ENCODE results near the gene CES1. TPM values are rescaled to one million over a fixed set of nuclear protein-coding genes. Genes with fewer than 3 reads are reported as not detected.

CES1 gene
- total RNA-seq (2022; extraction: Qiagen RNA extraction), result 29.9 to 50.5 TPM (median 34.8 TPM) in 5 replicates

GRCh38 chr16:55832773-55833691 is at the start of gene CES1:
Gene CES1 (minus strand): TSS chr16:55833096. CDS start chr16:55833055, 41 bp downstream.

GRCh38 chr16:55875273-55875672 is 42.4 kb upstream of the CES1 start, which contains the start of gene CES5A:
Gene CES5A (minus strand): TSS chr16:55875373. CDS start chr16:55875221, 152 bp downstream.

Other genes with a start within 250 kb of the CES1 start
- 0.03 to 0.09 TPM (median 0.06 TPM) in 5 replicates for gene SLC6A2, start 177.1 kb downstream of the CES1 start, total RNA-seq (2022; extraction: Qiagen RNA extraction)
- gene CES5A, start 42.3 kb upstream of the CES1 start, total RNA-seq (2022; extraction: Qiagen RNA extraction), result 0.03 TPM in 1 of 5 replicates, not detected in the others

All from A549 treated with AZD2906 at 1 μM for 4 hours (cell line).